Vagina (tissue), 2 donors: Measurements from ENCODE around the gene ETFRF1.

Experiments used
- CTCF ChIP-seq, 3 experiments: fragments of 450-650 bp in 2 of 3; fragments of 200-600 bp in 1 of 3; sonication (generic) in 1 of 3; IDR thresholded peaks; one replicate each; pipeline ENCODE4 v1.5.1; 2017 to 2019; ENCODE audit warnings: antibody characterized with exemption in 3 of 3, mild to moderate bottlenecking in 2 of 3, moderate library complexity in 2 of 3
- POLR2A ChIP-seq, 2 donors: fragments of 450-650 bp; IDR thresholded peaks; one replicate each; pipeline ENCODE4 v1.6.1; 2017; ENCODE audit warnings: antibody characterized with exemption in 2 of 2, mild to moderate bottlenecking in 2 of 2, moderate library complexity in 2 of 2
- POLR2AphosphoS5 ChIP-seq, 2 donors: sonication (generic); formaldehyde crosslinking; IDR thresholded peaks; one replicate each; pipeline ENCODE4 v1.9.0; 2017; ENCODE audit warnings: antibody characterized with exemption in 2 of 2, mild to moderate bottlenecking in 2 of 2, low read depth in 1 of 2; ENCODE audit not compliant: insufficient read depth in 1 of 2

- TF ChIP-seq CTCF (IDR thresholded peaks at IDR 0.05) (peak in 1 of 3 experiments; percentile 21), POLR2A (IDR thresholded peaks at IDR 0.05) (peak in 1 of 2 donors; percentile 64), POLR2AphosphoS5 (IDR thresholded peaks at IDR 0.05; ENCODE audit: insufficient read depth in 1 of 2, low read depth in 1 of 2) (peak; percentile 81 to 89)
These were observed at the start of gene ETFRF1, which contains the start of gene DNAI7 for GRCh38 chr12:25195056-25195971.
